Uterus (tissue), 2 donors: Measurements from ENCODE around the gene FMN2.

Source experiments
- CTCF ChIP-seq, 4 experiments: fragments of 200-600 bp in 2 of 4; fragments of 450-650 bp in 2 of 4; sonication (generic) in 2 of 4; IDR thresholded peaks; one replicate each; pipeline ENCODE4 v1.5.1; 2016 to 2019; ENCODE audit warnings: antibody characterized with exemption in 4 of 4, mild to moderate bottlenecking in 2 of 4, moderate library complexity in 1 of 4
- POLR2A ChIP-seq, 2 donors: fragments of 450-650 bp; IDR thresholded peaks; one replicate each; pipeline ENCODE4 v1.6.1; 2016; ENCODE audit warnings: antibody characterized with exemption in 2 of 2, mild to moderate bottlenecking in 1 of 2, moderate library complexity in 1 of 2

GRCh38 chr1:240395336-240395735 is 303.7 kb downstream of the FMN2 start:
- TF ChIP-seq CTCF (IDR thresholded peaks at IDR 0.05): no peak
- no peak for TF ChIP-seq POLR2A (IDR thresholded peaks at IDR 0.05)
